ENCODE results near the gene RALGPS1.

GRCh38 chr9:127059030-127059429, 144.4 kb downstream of the RALGPS1 start:
- TF ChIP-seq EP300 (IDR thresholded peaks at IDR 0.05) (no peak), CTCF (IDR thresholded peaks at IDR 0.05) (no peak), POLR2A (IDR thresholded peaks at IDR 0.05) (no peak)

Data from tibial nerve (tissue), 4 donors.